H1 (cell line): ENCODE measurements around the gene LRBA. TPM values are rescaled to one million over a fixed set of nuclear protein-coding genes. Genes with fewer than 3 reads are reported as not detected.
"Not testable (repeated sequence)": the region's sequence is repeated elsewhere in the genome, so short reads cannot be mapped to it uniquely, and the experiment has no call there.

Source experiments
- CTCF ChIA-PET: fragments of 300-600 bp; sonication (Branson Sonifier 250); formaldehyde crosslinking; loops from one replicate; lab custom pipeline; 2021; ENCODE audit not compliant: partially characterized antibody; lab: Charles Lee
- POLR2A ChIA-PET: fragments of 300-600 bp; sonication (Branson Sonifier 250); formaldehyde crosslinking; loops from one replicate; lab custom pipeline; 2021; ENCODE audit warnings: inconsistent platforms; ENCODE audit not compliant: partially characterized antibody; lab: Charles Lee
- DNase-seq, 2 experiments: peaks; one replicate each; pipeline versions ENCODE4 v3.0.0 to v3.0.0-alpha.2; 2010 to 2022; ENCODE audit warnings: low spot score in 2 of 2, low read depth in 1 of 2, mixed read lengths in 1 of 2
- FAIRE-seq: peaks from 2 replicates; lab custom pipeline; 2011; peaks lifted over from hg19 to GRCh38; lab: Jason Lieb, UNC
- H2AFZ ChIP-seq: 2 replicates; pipeline ENCODE4 v1.8.1; 2012; ENCODE audit warnings: low read length, inconsistent platforms
- H2AK5ac ChIP-seq: 2 replicates; pipeline ENCODE4 v1.6.1; 2013; ENCODE audit warnings: low read depth, low read length
- H2BK120ac ChIP-seq: replicated peaks from 2 replicates; pipeline ENCODE3; 2013; ENCODE audit warnings: low read depth, low read length, inconsistent platforms
- H2BK12ac ChIP-seq: 2 replicates; pipeline ENCODE4 v1.6.1; 2013; ENCODE audit warnings: low read depth, low read length
- H2BK15ac ChIP-seq: 2 replicates; pipeline ENCODE4 v1.6.1; 2013; ENCODE audit warnings: low read length
- H2BK20ac ChIP-seq: 2 replicates; pipeline ENCODE4 v1.6.1; 2013; ENCODE audit warnings: low read length
- H2BK5ac ChIP-seq: 2 replicates; pipeline ENCODE4 v1.6.1; 2013; ENCODE audit warnings: low read depth, low read length
- H3K14ac ChIP-seq: 2 replicates; pipeline ENCODE4 v1.6.1; 2013; ENCODE audit warnings: inconsistent platforms; ENCODE audit not compliant: insufficient read length
- H3K18ac ChIP-seq: 2 replicates; pipeline ENCODE4 v1.6.1; 2013; ENCODE audit warnings: low read length; ENCODE audit errors: extremely low read depth
- H3K23ac ChIP-seq: 2 replicates; pipeline ENCODE4 v1.6.1; 2013; ENCODE audit warnings: inconsistent platforms; ENCODE audit not compliant: insufficient read length
- H3K23me2 ChIP-seq: 2 replicates; pipeline ENCODE4 v1.6.1; 2013; ENCODE audit warnings: low read depth, low read length
- H3K27ac ChIP-seq: 2 replicates; pipeline ENCODE4 v1.6.1; 2011; ENCODE audit warnings: low read depth, low read length, inconsistent platforms
- H3K27me3 ChIP-seq, 4 experiments: replicated peaks in 1 of 4; 1 replicate in 1 of 4; 2 replicates in 3 of 4; pipeline versions ENCODE4 v1.6.1 to v1.8.1; 2011 to 2013; ENCODE audit warnings: low read length in 3 of 4, mild to moderate bottlenecking in 3 of 4, inconsistent platforms in 2 of 4, mixed read lengths in 2 of 4, moderate library complexity in 1 of 4; ENCODE audit not compliant: control insufficient read depth in 3 of 4, insufficient read depth in 3 of 4; ENCODE audit errors: extremely low read depth in 1 of 4
- H3K36me3 ChIP-seq, 4 experiments: 2 replicates each; pipeline versions ENCODE4 v1.6.1 to v1.8.1; 2011 to 2013; ENCODE audit warnings: mild to moderate bottlenecking in 4 of 4, low read length in 3 of 4, moderate library complexity in 2 of 4, control low read depth in 1 of 4, inconsistent platforms in 1 of 4; ENCODE audit not compliant: insufficient read depth in 4 of 4, control insufficient read depth in 2 of 4
- H3K4ac ChIP-seq: replicated peaks from 2 replicates; pipeline ENCODE3; 2013; ENCODE audit warnings: low read length, low read depth, mixed read lengths, inconsistent platforms; ENCODE audit not compliant: insufficient read length
- H3K4me1 ChIP-seq, 4 experiments: replicated peaks in 1 of 4; 1 replicate in 1 of 4; 2 replicates in 3 of 4; pipeline versions ENCODE4 v1.6.1 to v1.8.1; 2011 to 2013; ENCODE audit warnings: low read length in 3 of 4, inconsistent platforms in 2 of 4, mixed read lengths in 1 of 4; ENCODE audit not compliant: insufficient read depth in 4 of 4, control insufficient read depth in 3 of 4
- H3K4me2 ChIP-seq, 2 experiments: 2 replicates each; pipeline versions ENCODE4 v1.6.1 to v1.8.1; 2011 to 2013; ENCODE audit warnings: low read depth in 2 of 2, low read length in 2 of 2, control low read depth in 1 of 2, inconsistent platforms in 1 of 2, mild to moderate bottlenecking in 1 of 2; ENCODE audit not compliant: insufficient read depth in 1 of 2
- H3K4me3 ChIP-seq, 4 experiments: fragments of 200-600, 300-600 bp in 1 of 4; sonication (generic), shearing (Covaris generic), sonication (Bioruptor Twin) in 1 of 4; 2 replicates each; pipeline versions ENCODE4 v1.5.1 to v1.8.1; 2011 to 2016; ENCODE audit warnings: low read length in 4 of 4, low read depth in 3 of 4, control low read depth in 2 of 4, inconsistent platforms in 2 of 4, mild to moderate bottlenecking in 2 of 4, mixed read lengths in 1 of 4, moderate library complexity in 1 of 4; ENCODE audit not compliant: insufficient read depth in 2 of 4; ENCODE audit errors: extremely low read depth in 1 of 4
- H3K56ac ChIP-seq: replicated peaks from 2 replicates; pipeline ENCODE3; 2013; ENCODE audit warnings: low read depth, mild to moderate bottlenecking, mixed read lengths, low read length, inconsistent platforms; ENCODE audit not compliant: insufficient read length
- H3K79me1 ChIP-seq: 2 replicates; pipeline ENCODE4 v1.6.1; 2013; ENCODE audit warnings: low read depth, low read length, control low read depth
- H3K79me2 ChIP-seq, 2 experiments: 2 replicates each; pipeline versions ENCODE4 v1.6.1 to v1.8.1; 2012 to 2013; ENCODE audit warnings: low read length in 2 of 2, mild to moderate bottlenecking in 2 of 2, inconsistent platforms in 1 of 2; ENCODE audit not compliant: insufficient read depth in 2 of 2, control insufficient read depth in 1 of 2
- H3K9ac ChIP-seq, 4 experiments: replicated peaks in 1 of 4; 1 replicate in 1 of 4; 2 replicates in 3 of 4; pipeline versions ENCODE4 v1.6.1 to v1.8.1; 2011 to 2013; ENCODE audit warnings: low read depth in 3 of 4, low read length in 3 of 4, control low read depth in 2 of 4, mild to moderate bottlenecking in 2 of 4, moderate library complexity in 2 of 4, inconsistent platforms in 1 of 4; ENCODE audit errors: extremely low read depth in 1 of 4
- H3K9me3 ChIP-seq, 2 experiments: 2 replicates each; pipeline versions ENCODE4 v1.6.1 to v1.8.1; 2012 to 2013; ENCODE audit warnings: mild to moderate bottlenecking in 2 of 2, moderate library complexity in 2 of 2, control low read depth in 1 of 2, inconsistent platforms in 1 of 2, low read depth in 1 of 2, low read length in 1 of 2, mixed read lengths in 1 of 2; ENCODE audit not compliant: insufficient read depth in 2 of 2
- H4K20me1 ChIP-seq, 2 experiments: replicated peaks in 1 of 2; 2 replicates each; pipeline versions ENCODE3 to v1.8.1; 2011 to 2013; ENCODE audit warnings: inconsistent platforms in 2 of 2, low read length in 2 of 2, mild to moderate bottlenecking in 1 of 2; ENCODE audit not compliant: insufficient read depth in 2 of 2, control insufficient read depth in 1 of 2
- H4K5ac ChIP-seq: 2 replicates; pipeline ENCODE4 v1.6.1; 2013; ENCODE audit warnings: low read length, low read depth, mixed read lengths, inconsistent platforms; ENCODE audit not compliant: insufficient read length
- H4K8ac ChIP-seq: 2 replicates; pipeline ENCODE4 v1.8.0; 2013; ENCODE audit warnings: mild to moderate bottlenecking, moderate library complexity, low read length, inconsistent platforms; ENCODE audit not compliant: insufficient read depth; ENCODE audit errors: extremely low read depth
- H4K91ac ChIP-seq: replicated peaks from 2 replicates; pipeline ENCODE3; 2013; ENCODE audit warnings: low read length, mixed read lengths, inconsistent platforms; ENCODE audit not compliant: insufficient read length
- WGBS, 2 experiments: shearing (Covaris generic) in 1 of 2; methylation state at CpG; one replicate each; pipeline versions ENCODE4 v1.1.6 to v1.1.7; 2013 to 2015; ENCODE audit warnings: low lambda C conversion rate in 2 of 2, mixed read lengths in 2 of 2, inconsistent platforms in 1 of 2, low coverage in 1 of 2, missing lambda C conversion rate in 1 of 2; ENCODE audit not compliant: insufficient replicate concordance in 2 of 2, insufficient coverage in 1 of 2, insufficient read length in 1 of 2; ENCODE audit errors: extremely low coverage in 1 of 2, missing lambda C conversion rate in 1 of 2; 5-methylcytosine and 5-hydroxymethylcytosine counted together
- polyA plus RNA-seq, 7 experiments: library from polyadenylated mRNA; depleted of rRNA in 3 of 7; stranded (reverse) in 5 of 7; unstranded in 2 of 7; fragments of >200 nt in 5 of 7; fragments of 200-250 nt in 2 of 7; gene quantifications; 1 replicate in 5 of 7; 2 replicates in 1 of 7; 4 replicates in 1 of 7; pipeline versions ENCODE4 v1.2.1 to v1.2.3, GENCODE V29; 2011 to 2013; ENCODE audit warnings: missing spikeins in 2 of 7, mixed read lengths in 2 of 7
- total RNA-seq: library from RNA; stranded (reverse); fragmentation: NEBNext Ultra II Directional; extraction: Animal tissue kit (Norgen Biotek cat#: 25700); gene quantifications from 2 replicates; pipeline ENCODE4 v1.2.1, GENCODE V29; 2021

LRBA gene
- total and polyA plus RNA-seq, 2 of the 8 experiments (the other 6 are each of a cell fraction or from before 2014, with no cell fraction given): 54.6 to 83.2 TPM

DNA sequence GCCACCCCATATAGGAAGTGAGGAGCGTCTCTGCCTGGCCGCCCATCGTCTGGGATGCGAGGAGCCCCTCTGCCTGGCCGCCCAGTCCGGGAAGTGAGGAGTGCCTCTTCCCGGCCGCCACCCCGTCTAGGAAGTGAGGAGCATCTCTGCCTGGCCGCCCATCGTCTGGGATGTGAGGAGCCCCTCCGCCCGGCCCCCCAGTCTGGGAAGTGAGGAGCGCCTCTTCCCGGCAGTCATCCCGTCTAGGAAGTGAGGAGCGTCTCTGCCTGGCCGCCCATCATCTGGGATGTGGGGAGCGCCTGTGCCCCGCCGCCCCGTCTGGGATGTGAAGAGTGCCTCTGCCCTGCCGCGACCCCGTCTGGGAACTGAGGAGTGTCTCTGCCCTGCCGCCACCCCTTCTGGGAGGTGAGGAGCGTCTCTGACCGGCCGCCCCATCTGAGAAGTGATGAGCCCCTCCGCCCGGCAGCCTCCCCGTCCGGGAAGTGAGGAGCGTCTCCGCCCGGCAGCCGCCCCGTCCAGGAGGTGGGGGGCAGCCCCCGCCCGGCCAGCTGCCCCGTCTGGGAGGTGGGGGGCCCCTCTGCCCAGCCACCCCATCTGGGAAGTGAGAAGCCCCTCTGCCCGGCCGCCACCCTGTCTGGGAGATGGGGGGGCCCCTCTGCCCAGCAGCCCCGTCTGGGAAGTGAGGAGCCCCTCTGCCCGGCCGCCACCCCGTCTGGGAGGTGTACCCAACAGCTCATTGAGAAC, 51.3 kb downstream of the LRBA start:
- Histone ChIP-seq H3K79me2 (peaks cover 0 to 70% of the 10 kb centered on the region in 2 experiments; a peak in 2 of 4 replicates), H3K9me3 (peaks cover 11 to 19% of the 10 kb centered on the region in 2 experiments)
- H2AK5ac ChIP-seq, H3K4me1 ChIP-seq, DNase-seq, H2AFZ ChIP-seq, H3K27me3 ChIP-seq, H3K4me2 ChIP-seq, H4K5ac ChIP-seq, H4K20me1 ChIP-seq, H3K23me2 ChIP-seq, H3K27ac ChIP-seq, H3K56ac ChIP-seq, POLR2A ChIA-PET, H2BK15ac ChIP-seq, H2BK20ac ChIP-seq, FAIRE-seq, H3K79me1 ChIP-seq, H3K18ac ChIP-seq, H4K91ac ChIP-seq, H3K23ac ChIP-seq, H3K4ac ChIP-seq, H3K36me3 ChIP-seq, H2BK12ac ChIP-seq, H3K4me3 ChIP-seq, H3K9ac ChIP-seq, H3K14ac ChIP-seq, H2BK120ac ChIP-seq, H4K8ac ChIP-seq, H2BK5ac ChIP-seq, CTCF ChIA-PET: not testable (repeated sequence)
- WGBS, 2 experiments: 95% methylated on average over 22 of the region's 47 CpGs; no CpG with 5 or more reads in 1 of the 2 experiments
